ENCODE data around the gene MAGI3.

MAGI3 gene

GRCh38 chr1:113615425-113615824, 225.1 kb downstream of the MAGI3 start:
- Histone ChIP-seq H3K27ac (ENCODE audit: low read depth, low read length, poor library complexity, severe bottlenecking) (no peak overlapping the region), H3K9me3 (ENCODE audit: low read length) (no peaks in the 10 kb centered on the region), H4K20me1 (ENCODE audit: insufficient read depth, low read length) (no peaks in the 10 kb centered on the region), H3F3A (ENCODE audit: insufficient read depth, low read length) (no peaks in the 10 kb centered on the region), H3K9ac (ENCODE audit: low read length) (no peak overlapping the region), H3K9me2 (ENCODE audit: low read depth, low read length) (no peaks in the 10 kb centered on the region), H3K4me2 (ENCODE audit: low read length) (no peak overlapping the region), H3K4me1 (ENCODE audit: insufficient read depth, low read length, severe bottlenecking) (no peaks in the 10 kb centered on the region), H3K4me3 (ENCODE audit: low read depth, low read length, poor library complexity, severe bottlenecking) (no peak overlapping the region), H3K27me3 (ENCODE audit: insufficient read depth, low read length) (no peaks in the 10 kb centered on the region), H3K79me2 (ENCODE audit: insufficient read depth, low read length) (no peaks in the 10 kb centered on the region), H2AFZ (ENCODE audit: low read length) (no peak overlapping the region), H3K36me3 (ENCODE audit: insufficient read depth, low read length) (no peaks in the 10 kb centered on the region)
- TF ChIP-seq CTCF (IDR thresholded peaks at IDR 0.05; ENCODE audit: low read length) (no peak), EZH2 (IDR thresholded peaks at IDR 0.05; ENCODE audit: borderline replicate concordance, low read length) (no peak)

GRCh38 chr1:113616156-113616555, 225.8 kb downstream of the MAGI3 start:
- H3K36me3 ChIP-seq (ENCODE audit: insufficient read depth, low read length), result no peaks in the 10 kb centered on the region
- H3K4me3 ChIP-seq (ENCODE audit: low read depth, low read length, poor library complexity, severe bottlenecking), result no peak overlapping the region
- H3K9me2 ChIP-seq (ENCODE audit: low read depth, low read length), result no peaks in the 10 kb centered on the region
- H3K79me2 ChIP-seq (ENCODE audit: insufficient read depth, low read length), result no peaks in the 10 kb centered on the region
- no peak overlapping the region for H3K9ac ChIP-seq (ENCODE audit: low read length)
- no peaks in the 10 kb centered on the region for H3K9me3 ChIP-seq (ENCODE audit: low read length)
- no peaks in the 10 kb centered on the region for H3K4me1 ChIP-seq (ENCODE audit: insufficient read depth, low read length, severe bottlenecking)
- no peak overlapping the region for H2AFZ ChIP-seq (ENCODE audit: low read length)
- no peak overlapping the region for H3K4me2 ChIP-seq (ENCODE audit: low read length)
- no peaks in the 10 kb centered on the region for H4K20me1 ChIP-seq (ENCODE audit: insufficient read depth, low read length)
- TF ChIP-seq EZH2 (IDR thresholded peaks at IDR 0.05; ENCODE audit: borderline replicate concordance, low read length) (no peak), CTCF (IDR thresholded peaks at IDR 0.05; ENCODE audit: low read length) (no peak)
- H3K27me3 ChIP-seq (ENCODE audit: insufficient read depth, low read length), result no peaks in the 10 kb centered on the region
- H3K27ac ChIP-seq (ENCODE audit: low read depth, low read length, poor library complexity, severe bottlenecking), result no peak overlapping the region
- no peaks in the 10 kb centered on the region for H3F3A ChIP-seq (ENCODE audit: insufficient read depth, low read length)

GRCh38 chr1:113617438-113618141, 227.3 kb downstream of the MAGI3 start:
- Histone ChIP-seq H3K4me1 (ENCODE audit: insufficient read depth, low read length, severe bottlenecking) (no peaks in the 10 kb centered on the region), H3K79me2 (ENCODE audit: insufficient read depth, low read length) (no peaks in the 10 kb centered on the region), H3K9me3 (ENCODE audit: low read length) (no peaks in the 10 kb centered on the region), H3K36me3 (ENCODE audit: insufficient read depth, low read length) (no peaks in the 10 kb centered on the region), H3K9me2 (ENCODE audit: low read depth, low read length) (no peaks in the 10 kb centered on the region), H3K4me2 (ENCODE audit: low read length) (no peak overlapping the region), H2AFZ (ENCODE audit: low read length) (no peak overlapping the region), H3K4me3 (ENCODE audit: low read depth, low read length, poor library complexity, severe bottlenecking) (no peak overlapping the region), H3K9ac (ENCODE audit: low read length) (no peak overlapping the region), H3F3A (ENCODE audit: insufficient read depth, low read length) (no peaks in the 10 kb centered on the region), H3K27me3 (ENCODE audit: insufficient read depth, low read length) (no peaks in the 10 kb centered on the region), H4K20me1 (ENCODE audit: insufficient read depth, low read length) (no peaks in the 10 kb centered on the region), H3K27ac (ENCODE audit: low read depth, low read length, poor library complexity, severe bottlenecking) (no peak overlapping the region)
- TF ChIP-seq EZH2 (IDR thresholded peaks at IDR 0.05; ENCODE audit: borderline replicate concordance, low read length) (no peak), CTCF (IDR thresholded peaks at IDR 0.05; ENCODE audit: low read length) (no peak)

All from OCI-LY1 (cell line).